WTC11 (cell line): ENCODE measurements around the gene TMEM92. TPM values are rescaled to one million over a fixed set of nuclear protein-coding genes. Genes with fewer than 3 reads are reported as not detected.

ENCODE experiments used
- ATAC-seq: fragments of 200-7000 bp; cut with Tn5 transposase; 2 replicates; pipeline ENCODE4 v1.10.0; 2021; ENCODE audit warnings: mild to moderate bottlenecking, moderate library complexity
- CTCF ChIA-PET: fragments of 300-600 bp; sonication (Branson Sonifier 250); formaldehyde crosslinking; loops from one replicate; lab custom pipeline; 2021; ENCODE audit warnings: antibody characterized with exemption; lab: Charles Lee
- POLR2A ChIA-PET: fragments of 350-600 bp; sonication (Branson Sonifier 250); formaldehyde crosslinking; loops from one replicate; lab custom pipeline; 2021; ENCODE audit warnings: antibody characterized with exemption; lab: Charles Lee
- DNase-seq: peaks from one replicate; pipeline ENCODE4 v3.0.0; 2021; ENCODE audit warnings: low spot score
- H3K27ac Mint-ChIP-seq: 2 replicates; pipeline ENCODE4 v1.8.0; 2021; ENCODE audit warnings: mixed read lengths
- H3K27me3 Mint-ChIP-seq: 2 replicates; pipeline ENCODE4 v1.8.0; 2021; ENCODE audit warnings: low read depth, mild to moderate bottlenecking, moderate library complexity, mixed read lengths
- H3K36me3 Mint-ChIP-seq: 2 replicates; pipeline ENCODE4 v1.8.0; 2021; ENCODE audit warnings: mixed read lengths
- H3K4me1 Mint-ChIP-seq: 2 replicates; pipeline ENCODE4 v1.8.0; 2022; ENCODE audit warnings: mixed read lengths
- H3K4me3 Mint-ChIP-seq: 2 replicates; pipeline ENCODE4 v1.8.0; 2021; ENCODE audit warnings: mild to moderate bottlenecking, moderate library complexity, mixed read lengths
- H3K9me3 Mint-ChIP-seq: 2 replicates; pipeline ENCODE4 v1.8.0; 2021; ENCODE audit warnings: mixed read lengths
- ATF3 ChIP-seq: sonication (generic); formaldehyde crosslinking; conservative IDR thresholded peaks from 2 replicates; pipeline ENCODE4 v1.8.1; 2022; ENCODE audit warnings: mild to moderate bottlenecking, missing genetic modification reagents
- GRHL2 ChIP-seq: fragments of 250-450 bp; sonication (Bioruptor Pico); IDR thresholded peaks from 2 replicates; pipeline ENCODE4 v1.8.0; 2022; ENCODE audit warnings: mild to moderate bottlenecking, moderate library complexity; ENCODE audit not compliant: insufficient replicate concordance, severe bottlenecking
- IRF2 ChIP-seq: sonication (generic); formaldehyde crosslinking; IDR thresholded peaks from 2 replicates; pipeline ENCODE4 v1.8.0; 2022; ENCODE audit warnings: low read depth, missing genetic modification reagents, borderline replicate concordance
- NFYB ChIP-seq: sonication (generic); formaldehyde crosslinking; conservative IDR thresholded peaks from 2 replicates; pipeline ENCODE4 v1.8.0; 2022; ENCODE audit warnings: low read depth, missing genetic modification reagents
- NR2C2 ChIP-seq: sonication (generic); formaldehyde crosslinking; IDR thresholded peaks from 2 replicates; pipeline ENCODE4 v1.8.0; 2022; ENCODE audit warnings: mild to moderate bottlenecking, missing genetic modification reagents
- SMAD3 ChIP-seq: sonication (generic); formaldehyde crosslinking; IDR thresholded peaks from 2 replicates; pipeline ENCODE4 v1.8.0; 2022; ENCODE audit warnings: missing genetic modification reagents, mild to moderate bottlenecking, borderline replicate concordance
- SMAD4 ChIP-seq: sonication (generic); formaldehyde crosslinking; IDR thresholded peaks from 2 replicates; pipeline ENCODE4 v1.8.0; 2022; ENCODE audit warnings: mild to moderate bottlenecking, missing genetic modification reagents
- STAT6 ChIP-seq: sonication (generic); formaldehyde crosslinking; conservative IDR thresholded peaks from 2 replicates; pipeline ENCODE4 v1.8.1; 2023; ENCODE audit warnings: mild to moderate bottlenecking, low read depth, missing genetic modification reagents, moderate library complexity
- TEAD1 ChIP-seq: sonication (generic); formaldehyde crosslinking; IDR thresholded peaks from 2 replicates; pipeline ENCODE4 v1.8.0; 2022; ENCODE audit warnings: mild to moderate bottlenecking, missing genetic modification reagents
- ZNF396 ChIP-seq: fragments of 250-450 bp; sonication (Bioruptor Pico); IDR thresholded peaks from 2 replicates; pipeline ENCODE4 v1.8.0; 2021; ENCODE audit warnings: mild to moderate bottlenecking, moderate library complexity, borderline replicate concordance
- ZNF532 ChIP-seq: fragments of 250-450 bp; sonication (Bioruptor Pico); IDR thresholded peaks from 2 replicates; pipeline ENCODE4 v1.9.0; 2021; ENCODE audit warnings: mild to moderate bottlenecking, borderline replicate concordance
- total RNA-seq: library from RNA; stranded (reverse); gene quantifications from 3 replicates; pipeline ENCODE4 v1.2.3, GENCODE V29; 2021
- TF ChIP-seq, protein P1 (sequence below): sonication (generic); formaldehyde crosslinking; IDR thresholded peaks from 2 replicates; pipeline ENCODE4 v1.8.1; 2023; ENCODE audit warnings: mild to moderate bottlenecking, missing genetic modification reagents, moderate library complexity
- TF ChIP-seq, protein P2 (sequence below): sonication (generic); formaldehyde crosslinking; IDR thresholded peaks from 2 replicates; pipeline ENCODE4 v1.8.1; 2023; ENCODE audit warnings: mild to moderate bottlenecking, missing genetic modification reagents, moderate library complexity

TMEM92 gene
- total RNA-seq, 1 experiment from 2014 or later = 9.8 TPM

GRCh38 chr17:50274897-50275221 lies 593 bp downstream of the TMEM92 start:
- H3K9me3 Mint-ChIP-seq = no peaks in the 10 kb centered on the region
- ChIA-PET CTCF (interaction anchor here (0.8 to 11.9 kb wide), 25 partner anchors 9 to 204 kb away, joined by 3 to 514 read pairs (median 6); partner anchors contain the start of genes COL1A1, LRRC59, SGCA and XYLT2), POLR2A (interaction anchor here (1.0 to 1.4 kb wide), 4 partner anchors 8 to 101 kb away, joined by 3 to 8 read pairs (median 3); no protein-coding TSS in a partner anchor)
- TF ChIP-seq GRHL2 (no peak), IRF2 (CRISPR knock-in tag) (no peak), NFYB (CRISPR knock-in tag) (no peak), ZNF532 (CRISPR knock-in tag) (no peak)
- TF ChIP-seq, all 79 proteins: peak for 0
- H3K27me3 Mint-ChIP-seq = peaks cover 12% of the 10 kb centered on the region
- H3K36me3 Mint-ChIP-seq = no peaks in the 10 kb centered on the region
- DNase-seq (no peak), ATAC-seq (no peak)
- peak overlapping the region; percentile 73 for H3K4me3 Mint-ChIP-seq
- peaks cover 58% of the 10 kb centered on the region for H3K4me1 Mint-ChIP-seq
- no peak overlapping the region for H3K27ac Mint-ChIP-seq

GRCh38 chr17:50275279-50275678 lies 1.0 kb downstream of the TMEM92 start:
- CTCF ChIA-PET = interaction anchor here (1.0 to 11.9 kb wide), 9 partner anchors 9 to 196 kb away, joined by 3 to 514 read pairs (median 31); partner anchors contain the start of gene COL1A1
- Mint-ChIP-seq H3K4me1 (peaks cover 60% of the 10 kb centered on the region), H3K4me3 (peak overlapping the region; percentile 73), H3K9me3 (no peaks in the 10 kb centered on the region), H3K36me3 (no peaks in the 10 kb centered on the region), H3K27me3 (peaks cover 12% of the 10 kb centered on the region), H3K27ac (no peak overlapping the region)
- ATAC-seq (no peak), DNase-seq (no peak)
- TF ChIP-seq NR2C2 (CRISPR knock-in tag) (no peak), SMAD3 (CRISPR knock-in tag) (no peak), SMAD4 (no peak), ATF3 (CRISPR knock-in tag) (no peak), ZNF396 (CRISPR knock-in tag) (no peak), STAT6 (no peak), TEAD1 (no peak)
- TF ChIP-seq, protein P1, sequence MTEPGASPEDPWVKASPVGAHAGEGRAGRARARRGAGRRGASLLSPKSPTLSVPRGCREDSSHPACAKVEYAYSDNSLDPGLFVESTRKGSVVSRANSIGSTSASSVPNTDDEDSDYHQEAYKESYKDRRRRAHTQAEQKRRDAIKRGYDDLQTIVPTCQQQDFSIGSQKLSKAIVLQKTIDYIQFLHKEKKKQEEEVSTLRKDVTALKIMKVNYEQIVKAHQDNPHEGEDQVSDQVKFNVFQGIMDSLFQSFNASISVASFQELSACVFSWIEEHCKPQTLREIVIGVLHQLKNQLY (CRISPR knock-in tag) = no peak
- TF ChIP-seq, protein P2, sequence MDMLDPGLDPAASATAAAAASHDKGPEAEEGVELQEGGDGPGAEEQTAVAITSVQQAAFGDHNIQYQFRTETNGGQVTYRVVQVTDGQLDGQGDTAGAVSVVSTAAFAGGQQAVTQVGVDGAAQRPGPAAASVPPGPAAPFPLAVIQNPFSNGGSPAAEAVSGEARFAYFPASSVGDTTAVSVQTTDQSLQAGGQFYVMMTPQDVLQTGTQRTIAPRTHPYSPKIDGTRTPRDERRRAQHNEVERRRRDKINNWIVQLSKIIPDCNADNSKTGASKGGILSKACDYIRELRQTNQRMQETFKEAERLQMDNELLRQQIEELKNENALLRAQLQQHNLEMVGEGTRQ (CRISPR knock-in tag) = no peak
- POLR2A ChIA-PET = interaction anchor here (1.4 kb wide), 1 partner anchor 62 kb away, joined by 3 read pairs; no protein-coding TSS in a partner anchor
